ENCODE data around the gene HIPK2.
A peak's percentile ranks its signal among the peaks of the same experiment; 100 is the strongest.

The HIPK2 gene

DNA sequence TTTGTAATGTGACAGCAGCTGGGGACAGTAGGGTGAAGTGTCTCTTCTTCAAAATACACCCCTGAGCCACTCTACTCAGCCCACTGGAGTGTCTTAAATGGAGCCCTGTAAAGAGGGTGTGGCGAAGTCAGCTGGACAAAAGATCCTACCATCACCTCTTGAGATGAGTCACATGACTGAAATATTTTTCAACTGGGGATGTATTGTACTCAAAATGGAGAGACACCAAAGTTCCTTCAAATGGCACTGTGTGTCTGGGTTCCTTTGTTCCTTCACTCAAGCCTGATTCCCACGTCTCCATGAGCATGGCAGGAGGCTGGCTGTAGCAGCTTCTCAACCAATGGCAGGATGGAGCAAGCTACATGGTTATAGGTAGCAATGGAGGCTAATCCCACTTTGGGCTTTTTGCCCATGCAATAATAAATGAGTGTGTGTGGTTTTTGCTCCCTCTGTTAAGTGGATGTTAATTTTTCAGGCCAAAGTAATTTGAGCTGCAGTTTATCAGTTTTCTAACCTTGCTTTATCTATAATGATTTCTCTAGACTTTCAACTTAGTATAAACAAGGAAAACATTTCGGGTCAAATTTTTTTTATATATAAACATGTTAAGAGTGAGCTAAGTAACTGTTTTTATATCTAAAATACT lies 186.1 kb downstream of the HIPK2 start:
- no peak overlapping the region for H3K27ac ChIP-seq
- TF ChIP-seq, protein P1, sequence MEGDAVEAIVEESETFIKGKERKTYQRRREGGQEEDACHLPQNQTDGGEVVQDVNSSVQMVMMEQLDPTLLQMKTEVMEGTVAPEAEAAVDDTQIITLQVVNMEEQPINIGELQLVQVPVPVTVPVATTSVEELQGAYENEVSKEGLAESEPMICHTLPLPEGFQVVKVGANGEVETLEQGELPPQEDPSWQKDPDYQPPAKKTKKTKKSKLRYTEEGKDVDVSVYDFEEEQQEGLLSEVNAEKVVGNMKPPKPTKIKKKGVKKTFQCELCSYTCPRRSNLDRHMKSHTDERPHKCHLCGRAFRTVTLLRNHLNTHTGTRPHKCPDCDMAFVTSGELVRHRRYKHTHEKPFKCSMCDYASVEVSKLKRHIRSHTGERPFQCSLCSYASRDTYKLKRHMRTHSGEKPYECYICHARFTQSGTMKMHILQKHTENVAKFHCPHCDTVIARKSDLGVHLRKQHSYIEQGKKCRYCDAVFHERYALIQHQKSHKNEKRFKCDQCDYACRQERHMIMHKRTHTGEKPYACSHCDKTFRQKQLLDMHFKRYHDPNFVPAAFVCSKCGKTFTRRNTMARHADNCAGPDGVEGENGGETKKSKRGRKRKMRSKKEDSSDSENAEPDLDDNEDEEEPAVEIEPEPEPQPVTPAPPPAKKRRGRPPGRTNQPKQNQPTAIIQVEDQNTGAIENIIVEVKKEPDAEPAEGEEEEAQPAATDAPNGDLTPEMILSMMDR (conservative IDR thresholded peaks at IDR 0.05) = no peak

DNA sequence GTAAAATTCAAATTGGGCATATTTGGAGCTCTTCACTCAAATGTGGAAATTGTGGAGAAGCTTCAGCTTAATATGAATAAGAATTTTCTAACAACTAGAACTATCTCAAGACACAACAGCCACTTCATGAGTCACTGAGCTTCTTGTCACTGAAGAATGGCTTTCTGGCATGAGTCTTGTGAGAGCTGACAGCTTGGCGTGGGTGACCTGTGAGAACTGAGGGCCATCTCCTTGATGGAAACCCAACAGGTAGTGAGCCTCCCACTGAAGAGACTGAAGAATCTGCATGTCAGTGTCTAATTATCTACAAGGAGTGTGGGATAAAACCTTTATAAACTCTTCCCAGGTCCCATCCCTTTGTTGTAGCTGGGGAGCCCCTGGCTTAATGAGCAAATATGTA lies 188.3 kb downstream of the HIPK2 start:
- H3K27ac ChIP-seq = no peak overlapping the region
- TF ChIP-seq, protein P1 (conservative IDR thresholded peaks at IDR 0.05) = no peak

DNA sequence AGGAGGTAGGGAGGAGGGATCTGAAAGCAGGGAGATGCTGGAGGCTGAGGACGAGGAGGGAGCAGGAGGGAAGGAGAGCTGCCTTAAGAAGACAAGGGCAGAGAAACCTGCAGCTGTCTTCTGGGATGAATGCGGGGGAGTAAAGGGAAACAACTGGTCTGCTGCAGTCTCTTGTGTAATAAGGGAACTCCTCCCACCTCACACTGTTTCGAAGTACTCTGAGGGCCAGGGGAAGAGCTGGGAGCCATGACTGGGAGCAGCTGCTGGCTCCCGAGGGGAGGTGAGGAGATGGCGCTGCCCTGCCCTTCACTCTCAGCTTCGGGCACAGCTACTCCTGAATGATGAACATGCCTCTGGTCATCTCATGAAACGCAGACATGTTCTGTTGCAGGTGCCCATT lies 189.2 kb downstream of the HIPK2 start:
- TF ChIP-seq, protein P1 (conservative IDR thresholded peaks at IDR 0.05) = no peak
- no peak overlapping the region for H3K27ac ChIP-seq

GRCh38 chr7:139587535-139587934 lies 190.3 kb downstream of the HIPK2 start:
- TF ChIP-seq, protein P1 (conservative IDR thresholded peaks at IDR 0.05) = no peak
- no peak overlapping the region for H3K27ac ChIP-seq

GRCh38 chr7:139586286-139586685 lies 191.5 kb downstream of the HIPK2 start:
- TF ChIP-seq, protein P1 (conservative IDR thresholded peaks at IDR 0.05) = no peak
- no peak overlapping the region for H3K27ac ChIP-seq

DNA sequence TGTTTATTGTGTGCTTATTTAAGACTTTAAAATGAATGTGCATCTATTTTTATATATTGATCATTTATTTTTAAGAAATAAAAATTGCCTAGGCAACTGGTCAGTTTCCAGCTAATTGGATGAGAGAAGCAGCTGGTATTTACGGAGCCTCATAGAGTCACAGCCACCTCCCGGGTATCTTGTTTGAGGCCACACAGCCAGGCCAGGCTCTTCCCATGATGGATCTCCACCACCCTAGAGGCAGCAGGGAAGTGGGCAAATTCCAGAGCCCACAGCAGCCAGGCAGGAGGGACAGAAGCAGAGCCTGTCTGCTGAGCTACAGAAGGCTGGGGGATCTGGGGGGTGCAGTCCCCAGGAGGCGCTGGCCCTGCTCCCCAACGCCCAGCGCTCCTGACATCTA lies 192.8 kb downstream of the HIPK2 start:
- TF ChIP-seq, protein P1 (conservative IDR thresholded peaks at IDR 0.05) = no peak
- peak overlapping the region; percentile 50 for H3K27ac ChIP-seq

- peak overlapping the region; percentile 50; the same call in 1 of the 2 replicates for H3K27ac ChIP-seq
- TF ChIP-seq, protein P1 (conservative IDR thresholded peaks at IDR 0.05) = no peak
These were observed 193.8 kb downstream of the HIPK2 start for GRCh38 chr7:139583826-139584553.
